ENCODE results near the gene SPTBN1.

The SPTBN1 gene

GRCh38 chr2:54691445-54692135, 235.5 kb downstream of the SPTBN1 start:
- Histone ChIP-seq H3K23ac (ENCODE audit: low read depth, low read length, poor library complexity) (no peak overlapping the region), H3K36me3 (replicated peaks in 1 of 2; ENCODE audit: control insufficient read depth in 2 of 2, insufficient read depth in 2 of 2, low read length in 2 of 2) (no peaks in the 10 kb centered on the region), H3K4me2 (ENCODE audit: insufficient read depth, low read length, poor library complexity, severe bottlenecking) (no peak overlapping the region), H3K4me1 (ENCODE audit: control insufficient read depth in 2 of 2, insufficient read depth in 1 of 2, low read depth in 1 of 2, low read length in 2 of 2) (no peaks in the 10 kb centered on the region), H3K79me1 (ENCODE audit: low read depth, low read length) (no peaks in the 10 kb centered on the region), H3K4ac (ENCODE audit: low read length) (no peak overlapping the region), H3K27ac (replicated peaks; ENCODE audit: low read length) (no peak overlapping the region), H3K9ac (ENCODE audit: low read depth, low read length, poor library complexity) (no peak overlapping the region), H2AK5ac (ENCODE audit: low read depth, low read length) (no peak overlapping the region), H2BK15ac (ENCODE audit: low read length) (no peak overlapping the region), H4K8ac (ENCODE audit: low read depth, low read length) (no peak overlapping the region), H3K9me3 (replicated peaks in 1 of 2; ENCODE audit: control insufficient read depth in 2 of 2, insufficient read depth in 1 of 2, low read depth in 1 of 2, low read length in 2 of 2) (no peaks in the 10 kb centered on the region), H3K27me3 (ENCODE audit: control insufficient read depth in 3 of 3, insufficient read depth in 3 of 3, low read depth in 1 of 3, low read length in 3 of 3) (no peaks in the 10 kb centered on the region), H2BK12ac (ENCODE audit: low read length) (no peak overlapping the region), H2BK5ac (ENCODE audit: low read length) (no peak overlapping the region), H3K18ac (ENCODE audit: low read length) (no peak overlapping the region), H2AFZ (ENCODE audit: low read length) (no peak overlapping the region), H3K4me3 (ENCODE audit: low read length in 2 of 2) (no peak overlapping the region), H3K14ac (ENCODE audit: low read length) (no peak overlapping the region), H4K91ac (ENCODE audit: low read depth, low read length, poor library complexity) (no peak overlapping the region), H2BK120ac (ENCODE audit: low read depth, low read length) (no peak overlapping the region)
- no CpG with 5 or more reads among the region's 8 CpGs for WGBS, 2 donors (ENCODE audit: extremely low coverage in 2 of 2, insufficient read length in 2 of 2, insufficient replicate concordance in 1 of 2)
- no peak for DNase-seq (ENCODE audit: low spot score)

- H3K23ac ChIP-seq (ENCODE audit: low read depth, low read length, poor library complexity), result no peak overlapping the region
- H4K8ac ChIP-seq (ENCODE audit: low read depth, low read length), result no peak overlapping the region
- H3K27ac ChIP-seq (replicated peaks; ENCODE audit: low read length), result no peak overlapping the region
- no peaks in the 10 kb centered on the region for H3K36me3 ChIP-seq (replicated peaks in 1 of 2; ENCODE audit: control insufficient read depth in 2 of 2, insufficient read depth in 2 of 2, low read length in 2 of 2)
- H2BK12ac ChIP-seq (ENCODE audit: low read length), result no peak overlapping the region
- no peak overlapping the region for H2BK120ac ChIP-seq (ENCODE audit: low read depth, low read length)
- H3K9me3 ChIP-seq (replicated peaks in 1 of 2; ENCODE audit: control insufficient read depth in 2 of 2, insufficient read depth in 1 of 2, low read depth in 1 of 2, low read length in 2 of 2), result no peaks in the 10 kb centered on the region
- no peaks in the 10 kb centered on the region for H3K27me3 ChIP-seq (ENCODE audit: control insufficient read depth in 3 of 3, insufficient read depth in 3 of 3, low read depth in 1 of 3, low read length in 3 of 3)
- H3K14ac ChIP-seq (ENCODE audit: low read length), result no peak overlapping the region
- no peak overlapping the region for H3K9ac ChIP-seq (ENCODE audit: low read depth, low read length, poor library complexity)
- H3K4me3 ChIP-seq (ENCODE audit: low read length in 2 of 2), result no peak overlapping the region
- no peak for DNase-seq (ENCODE audit: low spot score)
- H3K4me2 ChIP-seq (ENCODE audit: insufficient read depth, low read length, poor library complexity, severe bottlenecking), result no peak overlapping the region
- no peaks in the 10 kb centered on the region for H3K4me1 ChIP-seq (ENCODE audit: control insufficient read depth in 2 of 2, insufficient read depth in 1 of 2, low read depth in 1 of 2, low read length in 2 of 2)
- H4K91ac ChIP-seq (ENCODE audit: low read depth, low read length, poor library complexity), result no peak overlapping the region
- no peaks in the 10 kb centered on the region for H3K79me1 ChIP-seq (ENCODE audit: low read depth, low read length)
- H2AFZ ChIP-seq (ENCODE audit: low read length), result no peak overlapping the region
- no peak overlapping the region for H2AK5ac ChIP-seq (ENCODE audit: low read depth, low read length)
- H2BK15ac ChIP-seq (ENCODE audit: low read length), result no peak overlapping the region
- no peak overlapping the region for H3K18ac ChIP-seq (ENCODE audit: low read length)
- no peak overlapping the region for H2BK5ac ChIP-seq (ENCODE audit: low read length)
- H3K4ac ChIP-seq (ENCODE audit: low read length), result no peak overlapping the region
Measured at GRCh38 chr2:54692556-54692955, 236.4 kb downstream of the SPTBN1 start.

GRCh38 chr2:54695378-54695777, 239.3 kb downstream of the SPTBN1 start:
- no peak overlapping the region for H3K9ac ChIP-seq (ENCODE audit: low read depth, low read length, poor library complexity)

GRCh38 chr2:54697934-54698333, 241.8 kb downstream of the SPTBN1 start:
- peaks cover 0 to 5% of the 10 kb centered on the region in 2 donors for H3K9me3 ChIP-seq (replicated peaks in 1 of 2; ENCODE audit: control insufficient read depth in 2 of 2, insufficient read depth in 1 of 2, low read depth in 1 of 2, low read length in 2 of 2)
- H2AFZ ChIP-seq (ENCODE audit: low read length), result no peak overlapping the region
- no peak overlapping the region for H3K23ac ChIP-seq (ENCODE audit: low read depth, low read length, poor library complexity)
- H3K4me3 ChIP-seq (ENCODE audit: low read length in 2 of 2), result no peak overlapping the region
- no peak overlapping the region for H3K9ac ChIP-seq (ENCODE audit: low read depth, low read length, poor library complexity)
- no peak overlapping the region for H3K4me2 ChIP-seq (ENCODE audit: insufficient read depth, low read length, poor library complexity, severe bottlenecking)
- no peaks in the 10 kb centered on the region for H3K79me1 ChIP-seq (ENCODE audit: low read depth, low read length)
- H4K8ac ChIP-seq (ENCODE audit: low read depth, low read length), result no peak overlapping the region
- no peaks in the 10 kb centered on the region for H3K27me3 ChIP-seq (ENCODE audit: control insufficient read depth in 3 of 3, insufficient read depth in 3 of 3, low read depth in 1 of 3, low read length in 3 of 3)
- no peak overlapping the region for H2BK12ac ChIP-seq (ENCODE audit: low read length)
- H2BK5ac ChIP-seq (ENCODE audit: low read length), result no peak overlapping the region
- WGBS, 2 donors (ENCODE audit: extremely low coverage in 2 of 2, insufficient read length in 2 of 2, insufficient replicate concordance in 1 of 2), result no CpG with 5 or more reads among the region's 1 CpG
- H3K36me3 ChIP-seq (replicated peaks in 1 of 2; ENCODE audit: control insufficient read depth in 2 of 2, insufficient read depth in 2 of 2, low read length in 2 of 2), result no peaks in the 10 kb centered on the region
- DNase-seq (ENCODE audit: low spot score), result no peak
- no peak overlapping the region for H3K18ac ChIP-seq (ENCODE audit: low read length)
- no peak overlapping the region for H2BK120ac ChIP-seq (ENCODE audit: low read depth, low read length)
- no peak overlapping the region for H3K14ac ChIP-seq (ENCODE audit: low read length)
- no peaks in the 10 kb centered on the region for H3K4me1 ChIP-seq (ENCODE audit: control insufficient read depth in 2 of 2, insufficient read depth in 1 of 2, low read depth in 1 of 2, low read length in 2 of 2)
- H2AK5ac ChIP-seq (ENCODE audit: low read depth, low read length), result no peak overlapping the region
- H3K27ac ChIP-seq (replicated peaks; ENCODE audit: low read length), result no peak overlapping the region
- no peak overlapping the region for H3K4ac ChIP-seq (ENCODE audit: low read length)
- no peak overlapping the region for H2BK15ac ChIP-seq (ENCODE audit: low read length)
- H4K91ac ChIP-seq (ENCODE audit: low read depth, low read length, poor library complexity), result no peak overlapping the region

More at GRCh38 chr2:54695378-54695777, 239.3 kb downstream of the SPTBN1 start:
- H2BK12ac ChIP-seq (ENCODE audit: low read length), result no peak overlapping the region
- H3K4me1 ChIP-seq (ENCODE audit: control insufficient read depth in 2 of 2, insufficient read depth in 1 of 2, low read depth in 1 of 2, low read length in 2 of 2), result no peaks in the 10 kb centered on the region
- H3K4ac ChIP-seq (ENCODE audit: low read length), result no peak overlapping the region
- H2BK120ac ChIP-seq (ENCODE audit: low read depth, low read length), result peak overlapping the region; percentile 17
- H2BK15ac ChIP-seq (ENCODE audit: low read length), result no peak overlapping the region
- H3K14ac ChIP-seq (ENCODE audit: low read length), result no peak overlapping the region
- no peak overlapping the region for H3K23ac ChIP-seq (ENCODE audit: low read depth, low read length, poor library complexity)
- peaks cover 0 to 5% of the 10 kb centered on the region in 2 donors for H3K9me3 ChIP-seq (replicated peaks in 1 of 2; ENCODE audit: control insufficient read depth in 2 of 2, insufficient read depth in 1 of 2, low read depth in 1 of 2, low read length in 2 of 2)
- no peak overlapping the region for H4K91ac ChIP-seq (ENCODE audit: low read depth, low read length, poor library complexity)
- H3K4me3 ChIP-seq (ENCODE audit: low read length in 2 of 2), result no peak overlapping the region
- H4K8ac ChIP-seq (ENCODE audit: low read depth, low read length), result no peak overlapping the region
- H2BK5ac ChIP-seq (ENCODE audit: low read length), result no peak overlapping the region
- WGBS, 2 donors (ENCODE audit: extremely low coverage in 2 of 2, insufficient read length in 2 of 2, insufficient replicate concordance in 1 of 2), result no CpG with 5 or more reads among the region's 4 CpGs
- no peak overlapping the region for H2AK5ac ChIP-seq (ENCODE audit: low read depth, low read length)
- no peak for DNase-seq (ENCODE audit: low spot score)
- no peak overlapping the region for H2AFZ ChIP-seq (ENCODE audit: low read length)
- no peak overlapping the region for H3K27ac ChIP-seq (replicated peaks; ENCODE audit: low read length)
- H3K18ac ChIP-seq (ENCODE audit: low read length), result peak overlapping the region; percentile 48
- H3K79me1 ChIP-seq (ENCODE audit: low read depth, low read length), result no peaks in the 10 kb centered on the region
- H3K4me2 ChIP-seq (ENCODE audit: insufficient read depth, low read length, poor library complexity, severe bottlenecking), result no peak overlapping the region
- no peaks in the 10 kb centered on the region for H3K27me3 ChIP-seq (ENCODE audit: control insufficient read depth in 3 of 3, insufficient read depth in 3 of 3, low read depth in 1 of 3, low read length in 3 of 3)
- H3K36me3 ChIP-seq (replicated peaks in 1 of 2; ENCODE audit: control insufficient read depth in 2 of 2, insufficient read depth in 2 of 2, low read length in 2 of 2), result no peaks in the 10 kb centered on the region
